Cortex of kidney (tissue), 1 donor: ENCODE data around the gene RNASE4.

Experiments used
- DNase-seq: peaks from one replicate; lab custom pipeline; 2025; lab: John Stamatoyannopoulos, UW

RNASE4 gene

DNA sequence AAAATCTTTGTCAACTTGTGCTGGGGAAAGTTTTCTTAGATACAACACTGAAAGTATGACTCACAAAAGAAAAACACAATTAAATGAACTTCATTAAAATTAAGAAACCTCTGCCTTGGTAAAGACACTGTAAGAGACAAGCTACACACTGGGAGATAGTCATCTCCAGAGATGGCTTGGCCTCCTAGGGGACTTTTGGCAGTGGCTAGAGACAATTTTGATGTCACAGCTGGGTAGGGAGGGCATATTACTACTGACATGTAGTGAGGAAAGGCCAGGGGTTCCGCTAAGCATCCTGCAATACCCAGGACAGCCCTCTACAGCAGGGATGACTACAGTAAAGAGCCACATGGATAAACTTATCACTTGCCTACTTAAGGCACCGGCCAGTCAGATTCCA lies 8.7 kb upstream of the RNASE4 start:
- no peak for DNase-seq

DNA sequence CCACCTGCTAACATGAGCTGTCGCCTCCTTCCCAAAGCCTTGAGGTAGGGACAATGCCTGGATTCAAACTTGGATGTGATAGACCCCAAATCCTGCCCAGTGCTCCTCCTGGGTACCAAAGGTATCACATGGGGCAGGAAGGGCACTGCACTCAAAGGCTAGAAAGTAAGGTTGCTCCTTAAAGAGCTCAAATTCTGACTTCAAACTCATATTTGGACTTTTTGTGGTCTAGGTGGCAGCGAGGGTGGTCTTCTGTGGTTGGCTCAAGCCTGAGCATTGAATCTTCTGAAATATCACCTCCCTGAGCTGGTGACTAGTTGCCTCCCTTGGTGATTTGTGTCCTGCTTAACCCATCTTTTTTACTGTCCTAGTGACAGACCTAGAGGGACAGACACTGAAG lies 8.3 kb upstream of the RNASE4 start:
- no peak for DNase-seq

DNA sequence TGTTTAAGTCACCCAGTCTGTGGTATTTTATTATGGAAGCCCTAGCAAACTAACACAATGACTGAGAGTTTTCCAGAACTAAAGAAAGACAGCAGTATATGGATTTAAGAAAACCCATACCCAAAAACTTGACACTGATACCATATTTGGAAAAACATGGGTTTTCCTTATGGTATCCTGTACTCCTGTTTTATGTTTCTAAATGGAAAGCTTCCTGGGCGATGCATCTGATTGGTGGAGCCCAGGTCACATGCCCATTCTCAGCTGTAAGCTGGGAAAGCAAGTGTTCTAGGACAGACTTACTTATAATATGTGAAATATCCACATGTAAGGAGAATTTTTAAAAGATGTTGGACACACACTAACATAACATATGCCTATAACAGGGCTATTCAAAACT lies 4.5 kb upstream of the RNASE4 start:
- DNase-seq: no peak

DNA sequence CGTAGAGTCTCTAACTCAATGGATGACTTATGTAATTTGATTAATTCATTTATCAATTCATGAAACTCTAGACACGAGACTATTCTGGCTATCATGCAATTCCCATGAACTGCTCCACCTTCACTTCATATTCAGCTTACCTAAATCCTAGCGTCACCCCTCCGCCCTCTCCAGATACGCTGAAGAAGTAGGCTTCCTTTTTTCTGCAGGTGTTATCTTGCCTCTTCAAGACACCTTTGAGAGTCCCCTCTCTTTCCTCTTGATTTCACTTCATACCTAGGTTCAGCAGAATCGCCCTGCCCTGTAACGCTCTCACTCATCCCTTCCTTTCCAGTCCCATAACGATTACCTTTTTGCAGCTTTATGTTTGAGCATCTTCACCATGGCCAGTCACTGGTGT lies 4.0 kb upstream of the RNASE4 start:
- DNase-seq: no peak

DNA sequence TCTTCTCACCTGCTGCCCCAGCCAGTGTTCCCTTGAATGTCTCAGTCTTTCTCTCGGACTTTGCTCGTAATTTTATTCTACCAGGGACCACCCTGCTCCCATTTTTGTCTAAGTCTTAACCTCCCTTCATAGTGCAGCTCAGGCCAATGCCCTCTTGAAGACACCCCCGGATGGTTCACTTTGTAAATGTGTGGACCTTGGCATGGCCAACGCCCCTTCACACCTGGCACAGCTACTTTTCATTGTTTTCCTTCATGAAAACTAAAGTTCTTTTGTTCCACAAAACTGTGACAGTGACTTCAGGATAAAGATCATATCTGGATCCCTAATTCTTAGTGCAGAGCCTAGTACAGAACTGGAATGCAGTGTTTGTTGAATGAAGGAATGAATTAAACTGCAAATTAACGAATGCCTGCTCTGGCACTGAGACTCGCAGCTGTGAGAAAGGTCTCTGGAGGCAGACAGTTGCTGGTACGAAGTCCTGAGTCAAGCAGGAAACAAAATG lies 3.5 kb upstream of the RNASE4 start:
- DNase-seq: no peak

DNA sequence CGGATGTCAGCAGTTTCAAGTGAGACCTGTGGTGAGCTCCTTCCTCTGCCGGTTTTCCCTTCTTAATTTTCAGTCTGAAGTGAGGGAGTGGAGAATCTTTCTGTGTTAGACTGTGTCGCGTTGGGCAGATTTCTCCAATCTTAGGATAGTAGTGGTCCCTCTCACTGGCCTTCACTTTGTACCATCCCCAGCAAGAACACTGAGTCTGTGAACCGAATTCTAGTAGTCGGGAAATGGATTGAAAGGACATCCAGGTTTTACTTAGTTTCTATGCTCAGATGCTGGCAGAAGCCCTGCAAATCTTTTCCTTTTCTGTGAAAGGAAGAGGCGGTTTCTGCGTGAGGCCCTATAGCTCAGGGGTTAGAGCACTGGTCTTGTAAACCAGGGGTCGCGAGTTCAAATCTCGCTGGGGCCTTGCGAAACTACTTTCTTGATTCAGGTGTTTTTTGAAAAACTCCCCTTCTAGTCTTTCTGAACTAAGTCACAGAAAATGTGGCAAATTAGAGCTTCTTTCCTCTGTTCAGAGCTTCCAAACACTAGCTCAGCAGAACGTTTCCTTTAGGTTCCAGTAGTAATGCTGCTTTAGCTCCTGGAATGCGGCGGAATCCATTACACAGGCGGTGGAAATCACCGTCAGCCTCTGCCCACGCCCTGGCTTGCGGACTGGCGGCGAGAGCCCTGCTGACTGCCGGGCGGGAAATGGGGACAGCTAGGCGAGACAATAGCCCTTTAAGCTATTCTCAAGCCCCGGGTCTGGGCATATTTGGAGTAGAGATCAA lies 2.8 kb upstream of the RNASE4 start:
- no peak for DNase-seq

DNA sequence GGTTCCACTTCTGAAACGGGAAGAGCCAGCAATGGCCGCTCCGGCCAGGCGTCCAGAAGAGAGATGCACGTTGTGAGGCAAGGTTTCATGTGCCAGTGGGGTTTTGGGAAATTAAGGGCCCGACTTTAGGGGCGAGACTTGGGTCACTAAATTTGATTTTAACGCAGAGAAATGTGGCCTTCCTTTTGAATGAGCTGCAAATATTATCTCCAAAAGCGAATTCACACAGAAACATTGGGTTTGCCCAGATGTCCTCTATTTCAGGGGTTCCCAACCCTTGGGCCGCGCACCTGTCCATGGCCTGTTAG lies 2.3 kb upstream of the RNASE4 start:
- no peak for DNase-seq

DNA sequence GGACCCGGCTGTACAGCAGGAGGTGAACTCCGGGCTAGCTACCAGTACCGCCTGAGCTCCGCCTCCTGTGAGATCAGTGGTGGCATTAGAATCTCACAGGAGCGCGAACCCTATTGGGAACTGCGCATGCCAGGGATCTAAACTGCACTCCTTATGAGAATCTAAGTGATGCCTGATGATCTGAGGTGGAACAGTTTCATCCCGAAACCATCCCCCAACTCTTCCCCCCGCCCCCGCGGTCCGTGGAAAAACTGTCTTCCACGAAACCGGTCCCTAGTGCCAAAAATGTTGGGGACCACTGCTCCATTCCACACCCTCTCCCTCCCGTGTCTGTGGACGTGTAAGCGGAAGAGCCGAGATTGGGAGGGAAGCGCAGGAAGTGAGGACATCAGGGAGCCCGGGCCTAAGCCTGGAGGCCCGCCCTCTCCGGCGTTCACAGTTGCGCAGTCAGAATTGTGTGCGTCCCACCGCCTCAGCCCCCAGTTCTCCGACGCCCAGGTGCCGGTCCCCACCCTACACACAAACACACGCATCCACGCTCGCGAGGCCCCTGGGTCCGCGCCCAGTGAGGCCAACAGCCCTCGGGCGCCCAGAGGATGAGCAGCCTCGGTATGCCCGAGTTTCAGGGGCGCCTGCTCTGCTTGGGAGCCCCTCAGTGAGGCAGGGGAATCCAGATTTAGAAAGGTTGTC lies 1.8 kb upstream of the RNASE4 start:
- no peak for DNase-seq

DNA sequence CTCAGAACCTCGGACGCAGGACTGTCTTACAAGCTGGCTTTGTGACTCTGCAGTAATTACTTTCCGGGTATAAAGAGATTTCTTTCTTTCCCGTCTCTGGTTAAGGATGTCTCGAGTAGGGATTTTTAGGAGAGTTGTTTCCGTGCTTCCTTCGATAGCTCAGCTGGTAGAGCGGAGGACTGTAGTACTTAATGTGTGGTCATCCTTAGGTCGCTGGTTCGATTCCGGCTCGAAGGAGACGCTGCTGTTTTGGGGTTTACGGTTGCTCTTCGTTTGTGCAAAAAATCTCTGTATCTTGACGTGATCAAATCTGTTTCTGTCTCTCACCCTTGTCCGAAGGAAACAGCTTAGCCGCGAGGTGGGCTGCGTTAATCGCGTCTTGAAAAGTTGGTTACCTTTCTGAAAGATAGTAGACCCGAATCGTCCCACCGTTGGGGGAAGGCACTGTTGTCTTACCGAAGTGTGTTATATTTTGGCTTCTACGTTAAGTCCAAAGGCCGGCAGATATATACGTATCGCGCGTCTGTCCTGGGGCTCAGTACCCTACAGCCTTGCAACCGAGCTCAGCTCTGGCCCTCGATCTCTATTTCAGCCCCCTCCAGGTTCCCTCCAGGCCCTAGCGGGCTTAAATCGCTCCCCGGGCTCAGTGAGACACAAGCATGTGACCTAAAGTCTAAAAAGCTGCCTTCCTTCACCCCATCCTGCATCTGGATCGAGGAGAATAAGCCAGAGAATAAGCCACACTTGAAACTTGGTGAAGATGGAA lies 1.1 kb upstream of the RNASE4 start:
- no peak for DNase-seq

DNA sequence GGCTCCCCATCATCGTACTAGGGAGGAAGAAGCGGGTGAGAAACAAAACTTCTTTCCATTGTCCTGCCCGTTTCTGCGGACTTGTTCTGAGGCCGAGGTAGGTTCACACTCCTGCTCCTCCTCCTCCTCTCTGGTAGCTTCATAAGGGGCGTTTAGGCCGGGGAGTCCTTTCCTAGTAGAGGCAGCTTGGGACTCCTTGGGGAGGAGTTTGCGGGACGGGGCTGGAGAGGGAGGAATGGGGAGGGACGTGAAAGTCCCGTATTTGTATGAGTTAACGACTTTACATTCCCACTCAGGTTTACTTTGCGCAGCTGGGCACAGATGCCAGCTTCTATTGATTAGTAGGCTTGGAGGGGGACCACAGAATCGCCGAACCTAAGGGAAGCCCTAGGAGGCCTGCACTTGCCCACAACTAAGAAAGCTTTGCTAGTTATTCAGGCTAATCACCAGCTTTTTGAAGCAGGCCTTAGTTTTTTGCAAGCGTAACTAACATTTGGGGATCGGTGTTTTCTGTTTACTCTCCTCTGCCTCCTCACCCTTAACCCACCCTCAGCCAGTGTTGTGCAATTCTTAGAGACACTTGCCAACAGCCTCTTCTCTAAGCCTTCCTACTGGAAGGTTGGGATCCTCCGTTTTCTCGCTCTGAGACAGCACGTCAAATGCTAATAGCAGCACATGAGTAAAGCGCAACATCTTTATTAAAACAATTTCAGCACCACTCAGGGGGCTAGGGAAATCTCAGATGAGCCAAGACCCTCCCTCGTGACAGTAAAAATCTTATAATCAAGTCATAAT lies 499 bp downstream of the RNASE4 start:
- no peak for DNase-seq

DNA sequence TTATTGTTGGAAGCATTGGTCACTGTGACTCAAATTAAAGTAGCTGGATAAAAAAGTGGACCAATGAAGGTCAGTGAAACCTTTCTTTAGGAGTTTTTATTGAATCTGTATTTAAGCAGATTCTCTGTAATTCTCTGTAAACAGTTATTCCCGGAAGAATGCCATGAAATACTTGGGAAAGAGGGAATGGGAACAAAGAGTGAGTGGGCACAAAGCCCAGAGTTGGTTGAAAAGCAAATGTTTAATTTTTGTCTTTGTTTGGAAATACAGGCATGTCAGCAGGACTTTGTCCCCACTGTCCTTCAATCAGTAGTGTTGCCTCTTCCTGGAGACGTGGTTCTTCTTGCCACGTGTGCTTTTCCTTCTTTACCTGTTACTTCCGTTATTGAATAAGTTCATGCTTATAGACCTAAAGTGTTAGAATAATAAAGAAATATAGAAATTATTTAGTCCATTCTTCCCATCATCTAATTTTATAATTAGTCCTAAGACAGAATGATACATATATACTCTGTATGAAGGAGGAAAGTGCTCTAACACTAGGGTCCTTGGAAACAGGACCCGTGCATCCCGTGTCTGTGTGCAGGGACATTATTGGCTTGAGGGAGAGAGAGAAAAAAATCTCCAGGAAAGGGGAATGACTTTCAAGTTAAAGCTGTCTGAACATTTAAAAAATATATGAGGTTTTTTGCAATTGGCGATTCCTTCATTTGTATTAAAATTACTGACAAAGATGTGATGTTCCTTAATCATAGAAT lies 2.2 kb downstream of the RNASE4 start:
- no peak for DNase-seq

DNA sequence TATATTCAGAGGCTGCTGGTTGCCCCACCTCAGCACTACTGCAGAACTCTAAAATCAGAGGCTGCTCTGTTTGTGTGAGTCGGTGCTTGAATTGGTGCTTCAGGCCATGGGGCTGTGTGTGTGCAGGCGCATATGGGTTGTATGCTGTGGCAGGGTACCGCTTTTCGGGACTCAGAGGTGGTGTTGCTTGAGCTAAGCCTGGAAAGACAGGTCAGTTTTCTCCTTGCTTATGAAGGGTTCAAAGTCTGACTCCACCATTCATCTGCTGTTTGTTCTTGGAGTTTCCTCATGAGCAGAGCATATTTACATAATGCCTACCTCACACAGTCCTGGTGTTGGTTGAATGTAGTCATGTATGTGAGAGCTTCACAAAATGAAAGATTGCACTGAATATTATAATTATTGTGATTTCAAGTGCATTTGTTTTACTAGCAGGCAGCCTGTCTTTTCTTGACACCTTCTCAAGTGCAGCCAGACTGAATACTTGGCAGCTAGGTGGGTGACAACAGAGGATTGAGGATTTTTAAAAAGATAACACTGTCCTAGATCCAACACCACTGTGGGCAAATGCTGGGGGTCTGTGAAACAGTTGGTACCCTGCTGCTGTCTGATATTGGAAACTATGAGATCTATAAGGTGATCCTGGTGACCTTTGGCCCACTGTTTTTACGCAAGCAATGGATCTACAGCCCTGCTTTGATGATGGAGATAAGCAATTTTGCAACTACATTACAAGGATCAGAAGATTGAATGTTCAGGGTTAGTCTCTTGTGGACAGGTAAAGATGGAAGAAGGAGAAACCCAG lies 3.2 kb downstream of the RNASE4 start:
- DNase-seq: no peak

DNA sequence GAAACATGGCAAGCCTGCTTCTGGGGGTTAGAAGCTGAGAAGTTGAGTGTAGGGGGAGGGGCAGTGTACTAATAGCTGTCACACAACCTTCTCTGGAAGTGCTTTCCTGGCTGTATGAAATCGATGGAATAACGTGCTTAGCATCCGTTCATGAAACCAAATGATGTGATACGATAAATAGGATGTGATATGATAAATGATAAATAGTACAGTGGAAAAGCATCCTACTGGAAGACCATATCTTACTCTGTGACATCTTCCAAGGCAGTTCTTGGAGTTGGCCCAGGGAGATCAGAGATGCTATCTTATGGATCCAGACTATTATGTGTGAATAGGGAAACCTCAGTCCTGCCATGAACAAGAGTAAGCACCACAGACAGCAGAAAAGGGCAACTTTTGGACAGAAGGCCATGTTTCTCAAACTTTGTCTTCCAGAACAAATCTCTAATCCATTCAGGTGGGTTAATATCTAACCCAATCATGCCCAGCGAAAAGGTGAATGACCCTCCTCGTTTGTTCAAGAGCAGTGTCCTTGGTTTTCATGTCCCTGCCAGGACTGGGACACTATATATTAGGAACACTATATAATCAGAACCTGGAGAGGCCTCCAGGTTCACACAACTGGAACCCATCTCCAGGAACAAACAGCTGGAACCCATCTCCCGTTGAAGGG lies 3.9 kb downstream of the RNASE4 start, which contains the start of gene ANG:
Gene ANG (plus strand): TSS at position 598 of the 673 bp plus-strand sequence. CDS start 4,801 bp downstream, outside the sequence.
- DNase-seq: no peak

DNA sequence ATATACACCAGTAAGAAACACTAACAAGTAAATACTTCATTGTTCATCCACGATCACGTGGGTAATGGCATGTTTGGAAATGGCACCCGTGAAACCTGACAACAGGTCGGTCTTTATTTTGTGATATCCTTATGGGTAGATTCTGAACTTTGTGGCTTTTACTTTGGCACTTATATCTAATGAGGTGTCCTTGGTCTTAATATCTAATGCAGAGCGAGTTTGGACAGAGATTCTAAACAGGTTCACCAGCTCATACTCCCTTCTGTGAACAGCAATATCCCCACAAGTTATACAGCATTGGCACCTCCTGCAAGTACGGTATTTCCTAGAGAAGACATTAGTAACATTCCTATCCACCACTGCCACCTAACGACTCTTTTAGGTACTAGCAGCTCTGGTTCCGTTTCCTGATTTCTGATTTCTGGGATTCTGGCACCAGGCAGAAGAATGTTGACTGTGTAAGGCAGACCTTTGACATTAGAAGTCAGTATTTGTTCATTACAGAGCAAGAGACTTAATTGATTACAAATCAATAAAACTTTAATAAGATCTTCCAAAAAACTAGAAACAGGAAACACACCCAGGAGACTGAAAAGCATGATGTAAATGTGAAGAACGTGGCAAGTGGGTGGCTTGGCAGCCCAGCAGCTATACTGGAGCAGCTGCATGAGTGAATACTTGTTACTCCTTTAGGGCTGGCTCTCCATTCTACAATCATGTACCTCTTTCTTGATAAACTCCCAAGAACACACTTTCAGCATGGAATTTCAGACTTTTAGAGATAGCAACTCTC lies 6.7 kb downstream of the RNASE4 start:
- DNase-seq: no peak

DNA sequence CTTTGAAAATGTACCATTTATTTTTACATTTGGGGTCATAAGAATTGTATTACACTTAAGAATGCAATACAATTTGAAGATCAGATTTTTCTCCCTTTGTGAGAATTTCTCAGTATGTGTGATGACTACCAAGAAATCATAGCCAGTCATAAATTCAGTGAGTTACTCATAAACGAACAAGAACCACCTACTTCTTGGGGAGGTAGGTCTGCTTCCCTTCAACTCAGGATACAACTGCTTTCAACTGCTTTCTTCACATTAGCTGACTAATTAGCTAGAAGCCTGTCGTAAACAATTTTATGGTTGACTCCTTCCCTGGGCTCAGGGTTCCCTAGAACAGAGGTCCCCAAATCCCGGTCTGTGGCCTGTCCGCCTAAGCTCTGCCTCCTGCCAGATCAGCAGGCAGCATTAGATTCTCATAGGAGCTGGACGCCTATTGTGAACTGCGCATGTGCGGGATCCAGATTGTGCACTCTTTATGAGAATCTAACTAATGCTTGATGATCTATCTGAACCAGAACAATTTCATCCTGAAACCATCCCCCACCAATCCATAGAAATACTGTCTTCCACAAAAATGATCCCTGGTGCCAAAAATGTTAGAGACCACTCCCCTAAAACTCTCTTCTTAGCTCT lies 7.9 kb downstream of the RNASE4 start:
- no peak for DNase-seq

DNA sequence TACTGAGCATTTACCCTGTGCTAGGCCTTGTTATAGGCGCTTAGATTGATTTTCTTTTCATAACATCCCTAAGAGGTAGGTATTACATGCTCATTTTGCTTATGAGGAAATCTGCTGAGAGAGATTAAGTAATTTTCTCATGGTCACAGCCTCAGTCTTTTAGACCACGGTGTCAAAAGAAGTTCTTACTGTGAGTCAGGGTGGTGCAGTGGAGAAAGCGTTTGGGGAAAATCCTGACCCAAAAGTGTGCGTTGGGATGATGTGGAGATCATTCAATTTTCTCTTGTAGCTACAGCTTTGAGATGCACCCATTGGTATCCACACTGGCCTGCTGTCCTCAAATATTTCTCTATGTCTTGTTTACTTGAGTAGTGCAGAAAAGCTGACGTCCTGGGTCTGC lies 12.4 kb downstream of the RNASE4 start:
- DNase-seq: no peak

DNA sequence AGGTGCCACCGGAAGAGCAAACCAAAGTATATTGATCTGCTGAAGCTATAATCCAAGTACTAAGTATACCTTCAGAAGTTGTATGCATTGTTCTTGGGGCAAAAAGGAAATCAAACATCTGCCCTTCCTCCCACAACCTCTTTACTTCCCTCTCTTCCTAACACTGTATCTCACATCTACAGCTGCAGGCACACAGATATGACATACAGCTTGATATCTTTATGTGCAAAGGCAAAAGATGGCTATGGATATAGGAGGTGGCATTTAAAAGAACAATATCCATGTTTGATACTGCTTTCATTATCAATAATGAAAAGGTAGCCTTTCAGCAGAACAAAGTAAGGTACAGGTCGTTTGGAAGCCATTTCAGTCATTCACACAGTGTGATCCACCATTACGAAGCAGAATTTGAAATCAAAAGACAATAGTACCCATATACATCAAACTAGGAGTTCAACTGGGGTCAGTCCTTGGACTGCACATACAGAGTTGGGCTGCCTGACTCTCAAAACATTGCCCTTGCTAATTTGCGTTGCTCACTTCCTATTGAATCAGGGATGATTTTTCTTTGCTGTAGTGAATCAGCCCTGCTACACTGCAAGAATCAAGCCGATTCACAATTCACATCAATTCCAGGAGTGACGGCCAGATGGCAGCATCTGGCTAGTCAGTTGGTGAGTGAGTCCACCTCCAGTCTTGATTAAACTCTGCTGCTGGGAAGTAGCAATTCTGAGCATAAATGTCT lies 13.1 kb downstream of the RNASE4 start:
- DNase-seq: no peak

DNA sequence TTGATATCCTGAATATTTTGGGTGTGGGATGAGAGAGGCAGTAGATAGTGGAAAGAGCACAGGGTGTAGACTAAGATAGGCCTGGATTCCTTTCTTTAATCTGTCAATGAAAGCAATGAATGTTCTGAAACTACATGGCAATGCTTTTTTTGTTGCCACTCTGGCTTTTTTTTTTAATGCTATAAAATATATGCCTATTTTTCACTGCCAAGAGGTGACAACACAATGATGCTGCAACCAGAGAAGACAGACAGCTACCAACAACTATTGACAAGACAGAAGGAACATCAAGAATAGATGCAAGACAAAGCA lies 13.6 kb downstream of the RNASE4 start:
- no peak for DNase-seq
